Measurements from ENCODE around the gene TET1. TPM values are rescaled to one million over a fixed set of nuclear protein-coding genes. Genes with fewer than 3 reads are reported as not detected.
"Not testable (repeated sequence)": the region's sequence is repeated elsewhere in the genome, so short reads cannot be mapped to it uniquely, and the experiment has no call there.

The TET1 gene
- total and polyA plus RNA-seq, 2 of the 13 experiments (the other 11 are each of a cell fraction or from before 2014, with no cell fraction given), result 6.9 to 7.3 TPM

GRCh38 chr10:68517188-68517587 is 42.9 kb upstream of the TET1 start:
- Histone ChIP-seq H3K4me3 (replicated peaks in 1 of 3; ENCODE audit: insufficient read depth in 1 of 3, low read depth in 2 of 3, low read length in 3 of 3) (no peak overlapping the region), H4K20me1 (ENCODE audit: insufficient read depth, low read length) (no peaks in the 10 kb centered on the region), H3K27me3 (ENCODE audit: control insufficient read depth in 1 of 2, insufficient read depth in 2 of 2, low read length in 2 of 2) (no peaks in the 10 kb centered on the region), H3K4me2 (ENCODE audit: low read depth, low read length) (peak overlapping the region; percentile 18; the same call in 1 of the 2 replicates), H3K79me2 (ENCODE audit: insufficient read depth, low read length) (no peaks in the 10 kb centered on the region), H3K9me3 (ENCODE audit: low read length) (no peaks in the 10 kb centered on the region), H3K36me3 (replicated peaks in 1 of 2; ENCODE audit: control insufficient read depth in 1 of 2, insufficient read depth in 2 of 2, low read length in 2 of 2) (peaks cover 0 to 2% of the 10 kb centered on the region in 2 experiments; a peak in 3 of 5 replicates), H3K4me1 (ENCODE audit: insufficient read depth, low read length) (peaks cover 17% of the 10 kb centered on the region), H3K27ac (ENCODE audit: extremely low read length, insufficient read depth, low read length) (peak overlapping the region; percentile 59), H2AFZ (ENCODE audit: low read length) (no peak overlapping the region), H3K9ac (ENCODE audit: insufficient read depth, low read depth, low read length) (no peak overlapping the region)
- CTCF ChIA-PET (ENCODE audit: low intra/inter-chr PET ratio, low total read pairs), result no interaction called here
- ATAC-seq, result peak; percentile 87
- no peak for FAIRE-seq
- TSS peak; percentile 33 for BruUV-seq (replicated peaks)
- POLR2A ChIA-PET, result no interaction called here
- 65% methylated on average over 5 of the region's 5 CpGs for WGBS (ENCODE audit: low lambda C conversion rate)
- in situ Hi-C loops (cut with HindIII; ENCODE audit: extremely low pct_ligation_motif_present, low pct_unique_long_range_greater_than_20kb), result no loop called here
- TF ChIP-seq HNF4A (CRISPR knock-in tag; IDR thresholded peaks at IDR 0.05) (peak; percentile 47), GPN1 (CRISPR knock-in tag; IDR thresholded peaks at IDR 0.05; ENCODE audit: borderline replicate concordance) (no peak), CREM (IDR thresholded peaks at IDR 0.05) (no peak), CREM (CRISPR knock-in tag; IDR thresholded peaks at IDR 0.05) (no peak), TBX2 (CRISPR knock-in tag; IDR thresholded peaks at IDR 0.05; ENCODE audit: borderline replicate concordance) (no peak), JUND (CRISPR knock-in tag; IDR thresholded peaks at IDR 0.05) (no peak), KDM5A (IDR thresholded peaks at IDR 0.05; ENCODE audit: borderline replicate concordance, low read length) (no peak), ZBTB20 (CRISPR knock-in tag; IDR thresholded peaks at IDR 0.05; ENCODE audit: borderline replicate concordance, low read depth) (0 out of 2 replicates have a peak, but pooled peaks have one; percentile 19)
- DNase-seq (ENCODE audit: low spot score), result peak; percentile 13
- intact Hi-C loops (cut with micrococcal nuclease; ENCODE audit: unreplicated experiment), result no loop called here

GRCh38 chr10:68518609-68519008 is 41.5 kb upstream of the TET1 start:
- H3K27me3 ChIP-seq (ENCODE audit: control insufficient read depth in 1 of 2, insufficient read depth in 2 of 2, low read length in 2 of 2); DNase-seq (ENCODE audit: low spot score); H4K20me1 ChIP-seq (ENCODE audit: insufficient read depth, low read length); ATAC-seq; H3K27ac ChIP-seq (ENCODE audit: extremely low read length, insufficient read depth, low read length); H3K9ac ChIP-seq (ENCODE audit: insufficient read depth, low read depth, low read length); POLR2A ChIA-PET; H2AFZ ChIP-seq (ENCODE audit: low read length); H3K4me2 ChIP-seq (ENCODE audit: low read depth, low read length); BruUV-seq (replicated peaks); H3K36me3 ChIP-seq (replicated peaks in 1 of 2; ENCODE audit: control insufficient read depth in 1 of 2, insufficient read depth in 2 of 2, low read length in 2 of 2); H3K9me3 ChIP-seq (ENCODE audit: low read length); H3K79me2 ChIP-seq (ENCODE audit: insufficient read depth, low read length); H3K4me3 ChIP-seq (replicated peaks in 1 of 3; ENCODE audit: insufficient read depth in 1 of 3, low read depth in 2 of 3, low read length in 3 of 3); in situ Hi-C loops (cut with HindIII; ENCODE audit: extremely low pct_ligation_motif_present, low pct_unique_long_range_greater_than_20kb); CTCF ChIA-PET (ENCODE audit: low intra/inter-chr PET ratio, low total read pairs); intact Hi-C loops (cut with micrococcal nuclease; ENCODE audit: unreplicated experiment); FAIRE-seq: not testable (repeated sequence)
- 94% methylated on average over 11 of the region's 11 CpGs for WGBS (ENCODE audit: low lambda C conversion rate)
- peaks cover 17% of the 10 kb centered on the region for H3K4me1 ChIP-seq (ENCODE audit: insufficient read depth, low read length)

Data from HepG2 (cell line).